ENCODE measurements around the gene ZNF460.

GRCh38 chr19:57249329-57249728, 31.0 kb upstream of the ZNF460 start:
- TF ChIP-seq CTCF (IDR thresholded peaks at IDR 0.05) = no peak
- TF ChIP-seq MAX (CRISPR knock-in tag; IDR thresholded peaks at IDR 0.05) = no peak
- no peak for TF ChIP-seq CREB1 (CRISPR knock-in tag; IDR thresholded peaks at IDR 0.05)
- TF ChIP-seq ETV6 (CRISPR knock-in tag; IDR thresholded peaks at IDR 0.05) = no peak
- no peak for TF ChIP-seq JUN (CRISPR knock-in tag; IDR thresholded peaks at IDR 0.05)
- TF ChIP-seq ATF3 (CRISPR knock-in tag; conservative IDR thresholded peaks at IDR 0.05) = no peak
- TF ChIP-seq CBFB (CRISPR knock-in tag; IDR thresholded peaks at IDR 0.05; ENCODE audit: low read depth) = no peak

All from WTC11 (cell line).